Hematopoietic multipotent progenitor cell treated with erythropoietin and hydrocortisone succinate and interleukin-3 and kit ligand, for 4 days (in vitro differentiated cells): Measurements from ENCODE around the gene ABHD3.
"Not testable (repeated sequence)": the region's sequence is repeated elsewhere in the genome, so short reads cannot be mapped to it uniquely, and the experiment has no call there.

ENCODE experiments used
- DNase-seq: peaks from one replicate; pipeline ENCODE4 v3.0.0-alpha.2; 2015

ABHD3 gene

GRCh38 chr18:21702602-21703001 is 2.0 kb downstream of the ABHD3 start:
- DNase-seq = no peak

- DNase-seq = no peak
Observed at GRCh38 chr18:21701621-21702020, 3.0 kb downstream of the ABHD3 start.

- no peak for DNase-seq
Observed at GRCh38 chr18:21700528-21701075, 4.0 kb downstream of the ABHD3 start.

- DNase-seq = no peak
Observed at GRCh38 chr18:21693322-21693721, 11.3 kb downstream of the ABHD3 start.

GRCh38 chr18:21689736-21690135 is 14.8 kb downstream of the ABHD3 start:
- no peak for DNase-seq

- DNase-seq = peak; percentile 80
Observed at GRCh38 chr18:21686282-21687105, 18.1 kb downstream of the ABHD3 start.

- DNase-seq = not testable (repeated sequence)
Observed at GRCh38 chr18:21685556-21685981, 19.0 kb downstream of the ABHD3 start.

GRCh38 chr18:21684731-21685130 is 19.8 kb downstream of the ABHD3 start:
- no peak for DNase-seq

- DNase-seq = peak; percentile 74
Observed at GRCh38 chr18:21682371-21683051, 22.1 kb downstream of the ABHD3 start.

GRCh38 chr18:21680161-21680560 is 24.4 kb downstream of the ABHD3 start:
- no peak for DNase-seq

- peak; percentile 50 for DNase-seq
Observed at GRCh38 chr18:21678859-21679258, 25.7 kb downstream of the ABHD3 start.

GRCh38 chr18:21675354-21675753 is 29.2 kb downstream of the ABHD3 start:
- DNase-seq = not testable (repeated sequence)

- no peak for DNase-seq
Observed at GRCh38 chr18:21672521-21673267, 31.9 kb downstream of the ABHD3 start.

GRCh38 chr18:21669736-21670285 is 34.8 kb downstream of the ABHD3 start:
- no peak for DNase-seq

- DNase-seq = no peak
Observed at GRCh38 chr18:21664069-21664468, 40.5 kb downstream of the ABHD3 start.

- no peak for DNase-seq
Observed at GRCh38 chr18:21663578-21663977, 41.0 kb downstream of the ABHD3 start.

- no peak for DNase-seq
Observed at GRCh38 chr18:21662581-21662980, 42.0 kb downstream of the ABHD3 start.

- DNase-seq = no peak
Observed at GRCh38 chr18:21660078-21660477, 44.5 kb downstream of the ABHD3 start.

- DNase-seq = no peak
Observed at GRCh38 chr18:21656402-21656801, 48.2 kb downstream of the ABHD3 start.

- no peak for DNase-seq
Observed at GRCh38 chr18:21653361-21653760, 51.2 kb downstream of the ABHD3 start.

GRCh38 chr18:21652073-21652472 is 52.5 kb downstream of the ABHD3 start:
- no peak for DNase-seq

- DNase-seq = peak; percentile 75
Observed at GRCh38 chr18:21650311-21650710, 54.3 kb downstream of the ABHD3 start.

- not testable (repeated sequence) for DNase-seq
Observed at GRCh38 chr18:21640375-21640774, 64.2 kb downstream of the ABHD3 start.
